HCT116 (cell line): ENCODE data around the gene PLEKHN1. TPM values are rescaled to one million over a fixed set of nuclear protein-coding genes. Genes with fewer than 3 reads are reported as not detected.

Experiments
- ATAC-seq: fragments of 200-7000 bp; cut with Tn5 transposase; 2 replicates; pipeline ENCODE4 v1.9.1; 2020; ENCODE audit warnings: mild to moderate bottlenecking, moderate library complexity
- BruUV-seq: library from RNA; stranded (reverse); fragments of 400-500 nt; replicated peaks from 2 replicates; lab custom pipeline; 2021; lab: Mats Ljungman, UMichigan
- CTCF ChIA-PET: fragments of 300-600 bp; sonication (Branson Sonifier 250); formaldehyde crosslinking; loops from one replicate; lab custom pipeline; 2021; ENCODE audit warnings: antibody characterized with exemption; lab: Charles Lee
- POLR2A ChIA-PET: fragments of 300-600, 350-600 bp; sonication (Branson Sonifier 250); formaldehyde crosslinking; loops from one replicate; lab custom pipeline; 2021; ENCODE audit warnings: antibody characterized with exemption; lab: Charles Lee
- RAD21 ChIA-PET, 2 experiments: fragments of 300-600 bp; sonication (Branson Sonifier 250); formaldehyde crosslinking; loops; one replicate each; lab custom pipeline; 2023; ENCODE audit warnings: low total read pairs in 2 of 2; ENCODE audit not compliant: uncharacterized antibody in 2 of 2, unreplicated experiment in 2 of 2, low non-redundant PET in 1 of 2; lab: Charles Lee
- DNase-seq: peaks from one replicate; pipeline ENCODE4 v3.0.0-alpha.2; 2010; ENCODE audit warnings: low read depth, low spot score
- H2AFZ ChIP-seq: fragments of 200-600 bp; shearing (Covaris generic), sonication (generic); 2 replicates; pipeline ENCODE4 v1.6.1; 2017; ENCODE audit warnings: low read depth, mixed run types, mixed read lengths, antibody characterized with exemption, low read length; ENCODE audit not compliant: poor library complexity, severe bottlenecking
- H3K27ac ChIP-seq: 2 replicates; pipeline ENCODE4 v1.5.1; 2012; ENCODE audit warnings: low read depth, low read length
- H3K27me3 ChIP-seq: fragments of 200-600 bp; sonication (generic); 2 replicates; pipeline ENCODE4 v1.6.1; 2016; ENCODE audit warnings: mixed run types, low read length, mixed read lengths; ENCODE audit not compliant: insufficient read depth
- H3K36me3 ChIP-seq, 2 experiments: fragments of 200-500 bp in 1 of 2; fragments of 200-600 bp in 1 of 2; sonication (Bioruptor generic) in 1 of 2; sonication (generic) in 1 of 2; 2 replicates each; pipeline versions ENCODE4 v1.5.1 to v1.6.1; 2014 to 2016; ENCODE audit warnings: low read length in 2 of 2, inconsistent platforms in 1 of 2, mixed read lengths in 1 of 2, mixed run types in 1 of 2; ENCODE audit not compliant: insufficient read depth in 2 of 2, control insufficient read depth in 1 of 2
- H3K4me1 ChIP-seq, 2 experiments: fragments of 200-600 bp in 1 of 2; sonication (generic) in 1 of 2; 2 replicates each; pipeline versions ENCODE4 v1.5.1 to v1.6.1; 2012 to 2017; ENCODE audit warnings: low read length in 2 of 2, inconsistent platforms in 1 of 2, mild to moderate bottlenecking in 1 of 2, mixed read lengths in 1 of 2, mixed run types in 1 of 2, moderate library complexity in 1 of 2; ENCODE audit not compliant: insufficient read depth in 2 of 2, control insufficient read depth in 1 of 2
- H3K4me2 ChIP-seq: fragments of 200-600 bp; sonication (generic); 2 replicates; pipeline ENCODE4 v1.6.1; 2017; ENCODE audit warnings: mixed run types, low read length, mixed read lengths
- H3K4me3 ChIP-seq, 2 experiments: fragments of 200-600 bp in 1 of 2; sonication (generic) in 1 of 2; replicated peaks in 1 of 2; 2 replicates each; pipeline ENCODE4 v1.5.1; 2011 to 2016; ENCODE audit warnings: low read length in 2 of 2, control low read depth in 1 of 2, low read depth in 1 of 2, mild to moderate bottlenecking in 1 of 2, mixed read lengths in 1 of 2, mixed run types in 1 of 2
- H3K79me2 ChIP-seq: fragments of 200-600 bp; sonication (generic); 2 replicates; pipeline ENCODE4 v1.6.1; 2017; ENCODE audit warnings: mild to moderate bottlenecking, mixed run types, low read length, moderate library complexity, mixed read lengths; ENCODE audit not compliant: insufficient read depth
- H3K9ac ChIP-seq: fragments of 200-600 bp; sonication (generic); 2 replicates; pipeline ENCODE4 v1.6.1; 2016; ENCODE audit warnings: low read length, mixed read lengths
- H3K9me2 ChIP-seq: fragments of 200-600 bp; sonication (generic), shearing (Covaris generic); 2 replicates; pipeline ENCODE4 v1.6.1; 2017; ENCODE audit warnings: mixed run types, mild to moderate bottlenecking, moderate library complexity; ENCODE audit not compliant: insufficient read depth
- H3K9me3 ChIP-seq, 2 experiments: fragments of 200-500 bp in 1 of 2; fragments of 200-600 bp in 1 of 2; sonication (Bioruptor generic) in 1 of 2; sonication (generic) in 1 of 2; 2 replicates each; pipeline ENCODE4 v1.6.1; 2014 to 2017; ENCODE audit warnings: low read length in 2 of 2, mixed read lengths in 2 of 2, inconsistent platforms in 1 of 2, low read depth in 1 of 2, mild to moderate bottlenecking in 1 of 2, mixed run types in 1 of 2, moderate library complexity in 1 of 2; ENCODE audit not compliant: control insufficient read depth in 1 of 2, insufficient read depth in 1 of 2
- H4K20me1 ChIP-seq: fragments of 200-600 bp; sonication (generic), shearing (Covaris generic); 2 replicates; pipeline ENCODE4 v1.6.1; 2017; ENCODE audit warnings: mixed run types, mild to moderate bottlenecking, moderate library complexity; ENCODE audit not compliant: insufficient read depth
- CEBPB ChIP-seq: IDR thresholded peaks from 2 replicates; pipeline ENCODE4 v1.6.1; 2012; ENCODE audit warnings: low read depth
- CTCF ChIP-seq, 3 experiments: fragments of 200-600 bp in 1 of 3; sonication (generic) in 1 of 3; IDR thresholded peaks in 2 of 3; conservative IDR thresholded peaks in 1 of 3; 2 replicates each; pipeline ENCODE4 v1.5.1; 2012 to 2017; ENCODE audit warnings: low read depth in 2 of 3, low read length in 2 of 3, antibody characterized with exemption in 1 of 3, borderline replicate concordance in 1 of 3, control low read depth in 1 of 3, mild to moderate bottlenecking in 1 of 3, mixed read lengths in 1 of 3, mixed run types in 1 of 3, moderate library complexity in 1 of 3; ENCODE audit not compliant: insufficient read depth in 1 of 3
- EZH2 ChIP-seq: fragments of 200-600 bp; sonication (generic); IDR thresholded peaks from 2 replicates; pipeline ENCODE4 v1.6.1; 2017; ENCODE audit warnings: antibody characterized with exemption, mixed run types
- EZH2phosphoT487 ChIP-seq: fragments of 200-600 bp; IDR thresholded peaks from 2 replicates; pipeline ENCODE4 v1.6.1; 2018; ENCODE audit warnings: antibody characterized with exemption, borderline replicate concordance
- MAX ChIP-seq: IDR thresholded peaks from 2 replicates; pipeline ENCODE4 v1.6.1; 2012
- RAD21 ChIP-seq: IDR thresholded peaks from 2 replicates; pipeline ENCODE4 v1.6.1; 2012; ENCODE audit warnings: low read depth, mild to moderate bottlenecking
- SIN3A ChIP-seq: IDR thresholded peaks from 2 replicates; pipeline ENCODE4 v1.6.1; 2012; ENCODE audit warnings: low read depth
- TCF7L2 ChIP-seq: IDR thresholded peaks from 2 replicates; pipeline ENCODE4 v1.7.0; 2011; ENCODE audit warnings: borderline replicate concordance, inconsistent platforms; ENCODE audit not compliant: insufficient read depth, insufficient read length; ENCODE audit errors: extremely low read depth
- ZFX ChIP-seq: fragments of 450-650 bp; IDR thresholded peaks from 2 replicates; pipeline ENCODE4 v1.6.1; 2017
- ZNF274 ChIP-seq: fragments of 200-500 bp; sonication (Bioruptor generic); IDR thresholded peaks from 2 replicates; pipeline ENCODE4 v1.6.1; 2014; ENCODE audit warnings: mild to moderate bottlenecking, low read depth, low read length, inconsistent platforms
- intact Hi-C: fragments of 100-400 bp; cut with micrococcal nuclease; formaldehyde crosslinking; loops from 2 replicates; pipeline ENCODE4 v1.10.0; 2022
- total RNA-seq: library from RNA; stranded (reverse); gene quantifications from one replicate; pipeline ENCODE4 v1.2.1, GENCODE V29; 2021; ENCODE audit not compliant: unreplicated experiment

Gene PLEKHN1
- total RNA-seq, 1 experiment from 2014 or later: 11.6 TPM

GRCh38 chr1:982765-983436 is 16.6 kb downstream of the PLEKHN1 start:
- peaks cover 2 to 5% of the 10 kb centered on the region in 2 experiments; a peak in 1 of 4 replicates for H3K4me1 ChIP-seq
- no peaks in the 10 kb centered on the region for H3K9me3 ChIP-seq
- BruUV-seq: no TSS peak
- no peak overlapping the region for H2AFZ ChIP-seq
- intact Hi-C loops: loop anchor here (5.0 kb wide), 1 partner anchor 79 kb away; no protein-coding TSS in a partner anchor
- TF ChIP-seq MAX: no peak
- TF ChIP-seq EZH2phosphoT487: no peak
- TF ChIP-seq EZH2: no peak
- no peak for TF ChIP-seq ZFX
- TF ChIP-seq RAD21: no peak
- no peak for TF ChIP-seq ZNF274
- no peak for TF ChIP-seq CEBPB
- TF ChIP-seq CTCF (IDR thresholded peaks at IDR 0.05 in 2 of 3, conservative IDR thresholded peaks at IDR 0.05 in 1 of 3; ENCODE audit: borderline replicate concordance in 1 of 3, insufficient read depth in 1 of 3, low read depth in 2 of 3, low read length in 2 of 3): no peak
- TF ChIP-seq TCF7L2: no peak
- no peak for TF ChIP-seq SIN3A
- no peaks in the 10 kb centered on the region for H3K36me3 ChIP-seq
- RAD21 ChIA-PET: no interaction called here
- no peaks in the 10 kb centered on the region for H3K79me2 ChIP-seq
- H3K9me2 ChIP-seq: no peaks in the 10 kb centered on the region
- ATAC-seq (no peak), DNase-seq (no peak)
- no peak overlapping the region for H3K9ac ChIP-seq
- no peaks in the 10 kb centered on the region for H4K20me1 ChIP-seq
- POLR2A ChIA-PET: interaction anchor here (1.6 kb wide), 1 partner anchor 81 kb away, joined by 5 read pairs; no protein-coding TSS in a partner anchor
- H3K4me3 ChIP-seq: no peak overlapping the region
- H3K4me2 ChIP-seq: no peak overlapping the region
- no peaks in the 10 kb centered on the region for H3K27me3 ChIP-seq
- no peak overlapping the region for H3K27ac ChIP-seq
- CTCF ChIA-PET: interaction anchor here (0.8 to 2.8 kb wide), 2 partner anchors 81 to 309 kb away, joined by 4 to 18 read pairs; no protein-coding TSS in a partner anchor
